Adrenal gland (tissue), 5 donors: Measurements from ENCODE around the gene CMC2.
A peak's percentile ranks its signal among the peaks of the same experiment; 100 is the strongest.

Experiments
- POLR2A ChIP-seq, 2 donors: fragments of 450-650 bp; IDR thresholded peaks; one replicate each; pipeline ENCODE4 v1.6.1; 2017; ENCODE audit warnings: antibody characterized with exemption in 2 of 2, mild to moderate bottlenecking in 2 of 2, moderate library complexity in 1 of 2
- TF ChIP-seq, protein P1 (sequence below), 6 experiments: fragments of 450-650 bp in 4 of 6; fragments of 200-600 bp in 2 of 6; sonication (generic) in 1 of 6; IDR thresholded peaks; 1 replicate in 5 of 6; 2 replicates in 1 of 6; pipeline versions ENCODE4 v1.5.1 to v1.8.0; 2016 to 2021; ENCODE audit warnings: antibody characterized with exemption in 6 of 6, mild to moderate bottlenecking in 2 of 6, moderate library complexity in 1 of 6
- donor health status: DM: no; HTN: no; CAD: no.

DNA sequence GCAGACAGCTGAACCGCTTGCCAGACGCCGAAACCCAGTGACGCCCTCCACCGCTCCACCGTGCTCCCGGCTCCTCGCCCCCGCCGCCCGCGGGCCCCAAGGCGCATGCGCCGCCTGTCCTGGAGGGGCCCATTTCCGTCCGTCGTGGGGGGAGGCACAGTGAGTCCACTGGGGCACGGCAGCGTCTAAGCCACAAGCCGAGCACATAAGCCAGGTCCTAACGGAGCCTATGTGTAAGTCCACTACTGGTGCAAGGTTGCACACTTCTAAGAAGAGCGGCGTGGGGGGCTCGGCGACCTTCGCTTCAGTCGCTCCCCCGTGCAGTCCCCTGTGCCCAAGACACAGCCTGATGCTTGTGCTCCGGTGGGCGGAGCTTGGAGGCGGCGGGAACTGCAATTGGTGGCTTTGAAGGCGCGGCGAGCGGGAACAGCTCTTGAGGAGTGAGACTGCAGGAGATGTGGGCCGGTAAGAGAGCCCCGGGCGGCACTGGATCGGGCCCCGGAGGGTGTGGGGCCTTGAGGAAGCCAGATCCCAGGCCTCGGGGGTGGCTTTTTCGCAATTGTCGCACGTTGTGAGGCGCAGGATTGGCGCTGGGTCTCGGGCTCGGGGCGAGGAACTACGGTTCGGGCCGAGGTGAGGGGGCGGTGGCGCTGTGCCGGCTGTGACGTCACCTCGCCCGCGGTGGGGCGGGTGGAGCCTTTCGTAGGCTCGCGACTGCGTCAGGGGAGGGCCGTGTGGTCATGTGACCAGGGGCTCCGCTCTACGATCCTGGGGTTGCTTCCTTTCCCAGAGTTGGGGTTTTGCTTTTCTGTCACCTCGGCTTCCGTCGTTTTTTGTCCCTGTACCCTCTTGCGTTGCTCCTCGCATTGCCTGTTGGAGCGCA lies at the start of gene CMC2, which contains the start of gene CENPN:
- TF ChIP-seq, protein P1, sequence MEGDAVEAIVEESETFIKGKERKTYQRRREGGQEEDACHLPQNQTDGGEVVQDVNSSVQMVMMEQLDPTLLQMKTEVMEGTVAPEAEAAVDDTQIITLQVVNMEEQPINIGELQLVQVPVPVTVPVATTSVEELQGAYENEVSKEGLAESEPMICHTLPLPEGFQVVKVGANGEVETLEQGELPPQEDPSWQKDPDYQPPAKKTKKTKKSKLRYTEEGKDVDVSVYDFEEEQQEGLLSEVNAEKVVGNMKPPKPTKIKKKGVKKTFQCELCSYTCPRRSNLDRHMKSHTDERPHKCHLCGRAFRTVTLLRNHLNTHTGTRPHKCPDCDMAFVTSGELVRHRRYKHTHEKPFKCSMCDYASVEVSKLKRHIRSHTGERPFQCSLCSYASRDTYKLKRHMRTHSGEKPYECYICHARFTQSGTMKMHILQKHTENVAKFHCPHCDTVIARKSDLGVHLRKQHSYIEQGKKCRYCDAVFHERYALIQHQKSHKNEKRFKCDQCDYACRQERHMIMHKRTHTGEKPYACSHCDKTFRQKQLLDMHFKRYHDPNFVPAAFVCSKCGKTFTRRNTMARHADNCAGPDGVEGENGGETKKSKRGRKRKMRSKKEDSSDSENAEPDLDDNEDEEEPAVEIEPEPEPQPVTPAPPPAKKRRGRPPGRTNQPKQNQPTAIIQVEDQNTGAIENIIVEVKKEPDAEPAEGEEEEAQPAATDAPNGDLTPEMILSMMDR (IDR thresholded peaks at IDR 0.05): peak in 2 of 6 experiments; percentile 7 to 12
- TF ChIP-seq POLR2A (IDR thresholded peaks at IDR 0.05): peak; percentile 72 to 86
